ENCODE measurements around the gene SLIT1.

- TF ChIP-seq POLR2AphosphoS5 (IDR thresholded peaks at IDR 0.05; ENCODE audit: low read depth, low read length) (no peak), POLR2A (IDR thresholded peaks at IDR 0.05; ENCODE audit: low read depth, low read length) (no peak), TAF1 (IDR thresholded peaks at IDR 0.05; ENCODE audit: borderline replicate concordance, low read depth, low read length) (no peak)
Observed at GRCh38 chr10:97230146-97230545, 44.4 kb upstream of the SLIT1 start.

Measured in GM12892 (cell line).